ENCODE data around the gene CXCL11. TPM values are rescaled to one million over a fixed set of nuclear protein-coding genes. Genes with fewer than 3 reads are reported as not detected.

The CXCL11 gene
- total and polyA plus RNA-seq, 2 experiments from 2014 or later = 0.81 to 1.9 TPM

GRCh38 chr4:76001700-76002099, 34.2 kb downstream of the CXCL11 start:
- Mint-ChIP-seq H3K27ac (no peak overlapping the region), H3K36me3 (ENCODE audit: low read depth) (no peaks in the 10 kb centered on the region), H3K9me3 (no peaks in the 10 kb centered on the region), H3K4me3 (no peak overlapping the region), H3K4me1 (no peaks in the 10 kb centered on the region), H3K27me3 (ENCODE audit: insufficient read depth, low read depth, poor library complexity) (peaks cover 6% of the 10 kb centered on the region)
- Histone ChIP-seq H3K27ac (ENCODE audit: low read depth) (no peak overlapping the region), H3K4me3 (no peak overlapping the region), H3K36me3 (ENCODE audit: insufficient read depth) (no peaks in the 10 kb centered on the region), H3K4me1 (ENCODE audit: insufficient read depth) (no peaks in the 10 kb centered on the region), H3F3A (replicated peaks; ENCODE audit: low read depth) (no peaks in the 10 kb centered on the region), H3K9me2 (ENCODE audit: insufficient read depth) (peaks cover 9% of the 10 kb centered on the region; the same call in 1 of the 2 replicates), H4K20me1 (replicated peaks; ENCODE audit: insufficient read depth) (no peaks in the 10 kb centered on the region), H3K27me3 (ENCODE audit: insufficient read depth) (no peaks in the 10 kb centered on the region), H3K79me2 (replicated peaks; ENCODE audit: insufficient read depth) (no peaks in the 10 kb centered on the region), H2AFZ (peak overlapping the region; percentile 45), H3K4me2 (no peak overlapping the region)
- ATAC-seq (no peak), DNase-seq (ENCODE audit: low spot score) (no peak)
- no peak for TF ChIP-seq JUNB (IDR thresholded peaks at IDR 0.05; ENCODE audit: unreplicated experiment)
- TF ChIP-seq CREB1 (CRISPR knock-in tag; IDR thresholded peaks at IDR 0.05; ENCODE audit: low read depth) = no peak
- TF ChIP-seq REST (IDR thresholded peaks at IDR 0.05; ENCODE audit: unreplicated experiment) = no peak
- no peak for TF ChIP-seq POLR2AphosphoS5 (IDR thresholded peaks at IDR 0.05; ENCODE audit: low read depth)
- no peak for TF ChIP-seq EZH2 (IDR thresholded peaks at IDR 0.05; ENCODE audit: low read depth, unreplicated experiment)
- no peak for TF ChIP-seq ZNF331 (CRISPR knock-in tag; IDR thresholded peaks at IDR 0.05; ENCODE audit: low read depth)
- TF ChIP-seq ZNF114 (CRISPR knock-in tag; IDR thresholded peaks at IDR 0.05) = no peak
- no peak for TF ChIP-seq ZNF462 (CRISPR knock-in tag; IDR thresholded peaks at IDR 0.05)
- TF ChIP-seq STAT1 (IDR thresholded peaks at IDR 0.05; ENCODE audit: unreplicated experiment) = no peak
- TF ChIP-seq CTCF (conservative IDR thresholded peaks at IDR 0.05; ENCODE audit: low read depth in 2 of 2) = no peak
- no peak for TF ChIP-seq ETS1 (IDR thresholded peaks at IDR 0.05)
- TF ChIP-seq EZH2phosphoT487 (IDR thresholded peaks at IDR 0.05; ENCODE audit: unreplicated experiment) = no peak
- TF ChIP-seq NANOG (IDR thresholded peaks at IDR 0.05; ENCODE audit: borderline replicate concordance) = no peak
